Activated CD8-positive, alpha-beta T cell treated with anti-CD3 and anti-CD28 coated beads, Interleukin-2, amount 10 ng/mL, durations not matched to agents 7 days and 5 days (primary cell): Measurements from ENCODE around the gene AKAP12. TPM values are rescaled to one million over a fixed set of nuclear protein-coding genes. Genes with fewer than 3 reads are reported as not detected.
"Not testable (repeated sequence)": the region's sequence is repeated elsewhere in the genome, so short reads cannot be mapped to it uniquely, and the experiment has no call there.

Experiments
- ATAC-seq: fragments of 150-1000 bp; cut with Tn5 transposase; one replicate; pipeline ENCODE4 v1.10.0; 2021; ENCODE audit warnings: moderate library complexity
- CTCF ChIA-PET: fragments of 350-600 bp; sonication (Branson Sonifier 250); formaldehyde crosslinking; loops from one replicate; lab custom pipeline; 2021; ENCODE audit warnings: antibody characterized with exemption; lab: Charles Lee
- POLR2A ChIA-PET: fragments of 350-600 bp; sonication (Branson Sonifier 250); formaldehyde crosslinking; loops from one replicate; lab custom pipeline; 2021; ENCODE audit warnings: antibody characterized with exemption; lab: Charles Lee
- DNase-seq: peaks from one replicate; pipeline ENCODE4 v3.0.0-alpha.2; 2020
- H3K27ac Mint-ChIP-seq: one replicate; pipeline ENCODE4 v1.8.0; 2021; ENCODE audit warnings: mild to moderate bottlenecking, mixed read lengths
- H3K27me3 Mint-ChIP-seq: one replicate; pipeline ENCODE4 v1.8.0; 2021; ENCODE audit warnings: low read depth, mixed read lengths
- H3K36me3 Mint-ChIP-seq: one replicate; pipeline ENCODE4 v1.8.0; 2021; ENCODE audit warnings: low read depth, mixed read lengths
- H3K4me1 Mint-ChIP-seq: one replicate; pipeline ENCODE4 v1.8.0; 2021; ENCODE audit warnings: low read depth, mixed read lengths
- H3K4me3 Mint-ChIP-seq: one replicate; pipeline ENCODE4 v1.8.0; 2021; ENCODE audit warnings: mild to moderate bottlenecking, mixed read lengths
- H3K9me3 Mint-ChIP-seq: one replicate; pipeline ENCODE4 v1.8.0; 2022; ENCODE audit warnings: mixed read lengths; ENCODE audit not compliant: insufficient read depth
- total RNA-seq, 2 experiments: library from RNA; stranded (reverse); gene quantifications; one replicate each; pipeline ENCODE4 v1.2.3, GENCODE V29; 2021

The AKAP12 gene
- total RNA-seq, 2 experiments from 2014 or later = 0.05 to 0.08 TPM

GRCh38 chr6:151300267-151300991 lies 60.7 kb downstream of the AKAP12 start:
- Mint-ChIP-seq H3K36me3 (no peaks in the 10 kb centered on the region), H3K4me3 (no peak overlapping the region), H3K27ac (no peak overlapping the region), H3K27me3 (peaks cover 21% of the 10 kb centered on the region), H3K9me3 (no peaks in the 10 kb centered on the region), H3K4me1 (no peaks in the 10 kb centered on the region)
- DNase-seq (no peak), ATAC-seq (no peak)
- ChIA-PET CTCF (no interaction called here), POLR2A (no interaction called here)

- H3K27ac Mint-ChIP-seq = no peak overlapping the region
- POLR2A ChIA-PET = no interaction called here
- no peaks in the 10 kb centered on the region for H3K36me3 Mint-ChIP-seq
- H3K27me3 Mint-ChIP-seq = peaks cover 22% of the 10 kb centered on the region
- no peaks in the 10 kb centered on the region for H3K9me3 Mint-ChIP-seq
- DNase-seq = no peak
- no peak for ATAC-seq
- CTCF ChIA-PET = no interaction called here
- H3K4me1 Mint-ChIP-seq = no peaks in the 10 kb centered on the region
- no peak overlapping the region for H3K4me3 Mint-ChIP-seq
These were observed 61.8 kb downstream of the AKAP12 start for GRCh38 chr6:151301547-151301946.

GRCh38 chr6:151303231-151303630 lies 63.5 kb downstream of the AKAP12 start:
- POLR2A ChIA-PET = no interaction called here
- Mint-ChIP-seq H3K9me3 (no peaks in the 10 kb centered on the region), H3K36me3 (no peaks in the 10 kb centered on the region), H3K27me3 (peaks cover 17% of the 10 kb centered on the region), H3K4me3 (no peak overlapping the region), H3K4me1 (no peaks in the 10 kb centered on the region), H3K27ac (no peak overlapping the region)
- DNase-seq (no peak), ATAC-seq (no peak)
- CTCF ChIA-PET = interaction anchor here (1.5 kb wide), 1 partner anchor 21 kb away, joined by 6 read pairs; no protein-coding TSS in a partner anchor

- Mint-ChIP-seq H3K9me3 (no peaks in the 10 kb centered on the region), H3K27ac (no peak overlapping the region), H3K4me1 (no peaks in the 10 kb centered on the region), H3K4me3 (no peak overlapping the region), H3K27me3 (peaks cover 16% of the 10 kb centered on the region), H3K36me3 (no peaks in the 10 kb centered on the region)
- DNase-seq (no peak), ATAC-seq (no peak)
- POLR2A ChIA-PET = no interaction called here
- CTCF ChIA-PET = interaction anchor here (2.5 to 3.5 kb wide), 2 partner anchors 19 to 292 kb away, joined by 7 to 25 read pairs; no protein-coding TSS in a partner anchor
These were observed 66.6 kb downstream of the AKAP12 start for GRCh38 chr6:151306269-151306783.

GRCh38 chr6:151307501-151307900 lies 67.7 kb downstream of the AKAP12 start:
- Mint-ChIP-seq H3K4me1 (no peaks in the 10 kb centered on the region), H3K27me3 (peaks cover 16% of the 10 kb centered on the region), H3K4me3 (no peak overlapping the region), H3K27ac (no peak overlapping the region), H3K9me3 (no peaks in the 10 kb centered on the region), H3K36me3 (no peaks in the 10 kb centered on the region)
- ATAC-seq = no peak
- POLR2A ChIA-PET = no interaction called here
- CTCF ChIA-PET = interaction anchor here (3.5 kb wide), 1 partner anchor 18 kb away, joined by 25 read pairs; no protein-coding TSS in a partner anchor
- no peak for DNase-seq

- CTCF ChIA-PET = interaction anchor here (0.9 to 1.0 kb wide), 2 partner anchors 13 to 15 kb away, joined by 3 read pairs; no protein-coding TSS in a partner anchor
- no peaks in the 10 kb centered on the region for H3K4me1 Mint-ChIP-seq
- POLR2A ChIA-PET = no interaction called here
- H3K27me3 Mint-ChIP-seq = peaks cover 12% of the 10 kb centered on the region
- ATAC-seq (no peak), DNase-seq (no peak)
- no peaks in the 10 kb centered on the region for H3K9me3 Mint-ChIP-seq
- H3K27ac Mint-ChIP-seq = no peak overlapping the region
- H3K4me3 Mint-ChIP-seq = no peak overlapping the region
- H3K36me3 Mint-ChIP-seq = no peaks in the 10 kb centered on the region
These were observed 69.9 kb downstream of the AKAP12 start for GRCh38 chr6:151309619-151310018.

GRCh38 chr6:151310279-151310678 lies 70.5 kb downstream of the AKAP12 start:
- no peaks in the 10 kb centered on the region for H3K9me3 Mint-ChIP-seq
- ATAC-seq (no peak), DNase-seq (no peak)
- H3K4me1 Mint-ChIP-seq = no peaks in the 10 kb centered on the region
- H3K36me3 Mint-ChIP-seq = no peaks in the 10 kb centered on the region
- H3K27me3 Mint-ChIP-seq = peaks cover 10% of the 10 kb centered on the region
- CTCF ChIA-PET = interaction anchor here (0.9 to 1.4 kb wide), 3 partner anchors 14 to 15 kb away, joined by 3 to 8 read pairs (median 3); no protein-coding TSS in a partner anchor
- no peak overlapping the region for H3K4me3 Mint-ChIP-seq
- no peak overlapping the region for H3K27ac Mint-ChIP-seq
- POLR2A ChIA-PET = no interaction called here

- no peak for ATAC-seq
- peaks cover 6% of the 10 kb centered on the region for H3K9me3 Mint-ChIP-seq
- no peak for DNase-seq
- H3K36me3 Mint-ChIP-seq = no peaks in the 10 kb centered on the region
- peaks cover 7% of the 10 kb centered on the region for H3K27me3 Mint-ChIP-seq
- no peak overlapping the region for H3K4me3 Mint-ChIP-seq
- POLR2A ChIA-PET = no interaction called here
- H3K27ac Mint-ChIP-seq = no peak overlapping the region
- no peaks in the 10 kb centered on the region for H3K4me1 Mint-ChIP-seq
- CTCF ChIA-PET = interaction anchor here (1.4 kb wide), 1 partner anchor 13 kb away, joined by 8 read pairs; no protein-coding TSS in a partner anchor
These were observed 71.3 kb downstream of the AKAP12 start for GRCh38 chr6:151310852-151311767.

GRCh38 chr6:151313066-151313491 lies 73.3 kb downstream of the AKAP12 start:
- CTCF ChIA-PET = interaction anchor here (0.7 kb wide), 1 partner anchor 11 kb away, joined by 3 read pairs; no protein-coding TSS in a partner anchor
- POLR2A ChIA-PET = no interaction called here

GRCh38 chr6:151315661-151316060 lies 75.9 kb downstream of the AKAP12 start:
- H3K4me3 Mint-ChIP-seq, DNase-seq, H3K27ac Mint-ChIP-seq, POLR2A ChIA-PET, ATAC-seq, H3K9me3 Mint-ChIP-seq, H3K4me1 Mint-ChIP-seq, H3K36me3 Mint-ChIP-seq: not testable (repeated sequence)
- CTCF ChIA-PET = interaction anchor here (2.0 kb wide), 1 partner anchor 9 kb away, joined by 8 read pairs; no protein-coding TSS in a partner anchor
- H3K27me3 Mint-ChIP-seq = peaks cover 19% of the 10 kb centered on the region

More at GRCh38 chr6:151313066-151313491, 73.3 kb downstream of the AKAP12 start:
- Mint-ChIP-seq H3K9me3 (peaks cover 9% of the 10 kb centered on the region), H3K27ac (no peak overlapping the region), H3K27me3 (peaks cover 9% of the 10 kb centered on the region), H3K4me3 (no peak overlapping the region), H3K4me1 (no peaks in the 10 kb centered on the region), H3K36me3 (no peaks in the 10 kb centered on the region)
- no peak for ATAC-seq
- DNase-seq = no peak
